Heart right ventricle (tissue), 16 donors: ENCODE data around the gene C19orf47. TPM values are rescaled to one million over a fixed set of nuclear protein-coding genes. Genes with fewer than 3 reads are reported as not detected.

Experiments used
- ATAC-seq, 8 donors: fragments of 200-7000 bp; cut with Tn5 transposase; one replicate each; pipeline ENCODE4 v1.9.1; 2020; ENCODE audit warnings: mild to moderate bottlenecking in 8 of 8, moderate library complexity in 8 of 8, moderate number of reproducible peaks in 1 of 8
- DNase-seq, 2 donors: peaks; one replicate each; pipeline ENCODE4 v3.0.0-alpha.2; 2020
- H3K27ac ChIP-seq, 10 donors: fragments of 200-600 bp; sonication (generic) in 2 of 10; one replicate each; pipeline versions ENCODE4 v1.5.0 to v1.8.0; 2020 to 2022; ENCODE audit warnings: mild to moderate bottlenecking in 3 of 10
- H3K27me3 ChIP-seq, 7 donors: fragments of 200-600 bp; one replicate each; pipeline ENCODE4 v1.8.0; 2021 to 2022; ENCODE audit warnings: mild to moderate bottlenecking in 2 of 7
- H3K36me3 ChIP-seq, 9 donors: fragments of 200-600 bp; sonication (generic) in 1 of 9; one replicate each; pipeline versions ENCODE4 v1.5.0 to v1.8.0; 2020 to 2022; ENCODE audit warnings: mild to moderate bottlenecking in 2 of 9
- H3K4me1 ChIP-seq, 9 donors: fragments of 200-600 bp; sonication (generic) in 1 of 9; one replicate each; pipeline versions ENCODE4 v1.5.0 to v1.8.0; 2020 to 2022; ENCODE audit warnings: mild to moderate bottlenecking in 4 of 9
- H3K4me3 ChIP-seq, 10 donors: fragments of 200-600 bp; sonication (generic) in 2 of 10; one replicate each; pipeline versions ENCODE4 v1.5.0 to v1.8.0; 2020 to 2022; ENCODE audit warnings: mild to moderate bottlenecking in 7 of 10, moderate library complexity in 2 of 10
- H3K9me3 ChIP-seq, 11 donors: fragments of 200-600 bp in 10 of 11; sonication (generic) in 2 of 11; one replicate each; pipeline versions ENCODE4 v1.5.0 to v1.8.0; 2013 to 2022; ENCODE audit warnings: mild to moderate bottlenecking in 2 of 11, control low read depth in 1 of 11, moderate library complexity in 1 of 11
- WGBS, 2 donors: extraction: QIAGEN DNeasy Blood & Tissue Kit; methylation state at CpG; one replicate each; pipeline ENCODE4 v1.1.7; 2013; ENCODE audit warnings: inconsistent platforms in 1 of 2; 5-methylcytosine and 5-hydroxymethylcytosine counted together
- intact Hi-C, 10 donors: fragments of 100-400 bp; cut with DNase I; formaldehyde crosslinking; loops; one replicate each; pipeline versions ENCODE4 v1.11.1 to v1.14.2; 2022
- polyA plus RNA-seq, 2 donors: library from polyadenylated mRNA; stranded (reverse); fragments of 200-250 nt; gene quantifications; one replicate each; pipeline ENCODE4 v1.2.3, GENCODE V29; 2013
- total RNA-seq, 10 donors: library from RNA; stranded (reverse); fragmentation: NEBNext Ultra II Directional in 3 of 10; extraction: Animal tissue kit (Norgen Biotek cat#: 25700) in 3 of 10; gene quantifications; one replicate each; pipeline versions ENCODE4 v1.2.1 to v1.2.4, GENCODE V29; 2021 to 2023
- TF ChIP-seq, protein P1 (sequence below), 9 donors: fragments of 200-600 bp; sonication (generic) in 2 of 9; IDR thresholded peaks; one replicate each; pipeline versions ENCODE4 v1.5.0 to v1.8.0; 2021 to 2022; ENCODE audit warnings: antibody characterized with exemption in 9 of 9, mild to moderate bottlenecking in 5 of 9, moderate library complexity in 1 of 9
- donor health status: Arrhythmogenic right ventricular cardiomyopathy.
- donor health status: ischemic (EF 13 %, LVEDD 7.1; RV severe dilation, severe dysfunction).
- donor health status: healthy with polysubstance abuse.
- donor health status: DM: no; HTN: yes; CAD: no.
- donor health status: DM: no; HTN: no; CAD: no.
- donor health status: ischemic (EF 25% LVEDD 6.9; RV normal size, moderate dysfunction).
- donor health status: ischemic (EF 25% LVEDD 5.7; RV mildly dilated, moderate dysfunction).
- donor health status: healthy.
- donor health status: DM: yes; HTN: yes; CAD: no.
- donor health status: Ischemic cardiomyopathy.
- donor health status: ischemic (EF 35%, LVEDD 5.7; RV mildly dilated, moderate dysfunction).
- donor health status: nonischemic (EF 11% LVEDD 7.7; RV severe dilation, severe dysfunction).
- donor health status: DM: yes; HTN: yes; CAD: no.
- donor health status: PGD.
- donor health status: ischemic (EF 29% LVEDD 5.4; RV normal size, mild dysfunction).
- donor health status: nonischemic (EF 23%, LVEDD 6.1; RV moderate dilation, normal function).

C19orf47 gene
- total and polyA plus RNA-seq, 12 donors, result 138 to 347 (median 150) TPM

- Histone ChIP-seq H3K9me3 (no peaks in the 10 kb centered on the region), H3K36me3 (no peaks in the 10 kb centered on the region), H3K27me3 (no peaks in the 10 kb centered on the region), H3K4me1 (peaks cover 0 to 6% (median 0%) of the 10 kb centered on the region in 9 donors), H3K27ac (no peak overlapping the region), H3K4me3 (no peak overlapping the region)
- intact Hi-C loops, result no loop called here
- DNase-seq (no peak), ATAC-seq (no peak)
- TF ChIP-seq, protein P1, sequence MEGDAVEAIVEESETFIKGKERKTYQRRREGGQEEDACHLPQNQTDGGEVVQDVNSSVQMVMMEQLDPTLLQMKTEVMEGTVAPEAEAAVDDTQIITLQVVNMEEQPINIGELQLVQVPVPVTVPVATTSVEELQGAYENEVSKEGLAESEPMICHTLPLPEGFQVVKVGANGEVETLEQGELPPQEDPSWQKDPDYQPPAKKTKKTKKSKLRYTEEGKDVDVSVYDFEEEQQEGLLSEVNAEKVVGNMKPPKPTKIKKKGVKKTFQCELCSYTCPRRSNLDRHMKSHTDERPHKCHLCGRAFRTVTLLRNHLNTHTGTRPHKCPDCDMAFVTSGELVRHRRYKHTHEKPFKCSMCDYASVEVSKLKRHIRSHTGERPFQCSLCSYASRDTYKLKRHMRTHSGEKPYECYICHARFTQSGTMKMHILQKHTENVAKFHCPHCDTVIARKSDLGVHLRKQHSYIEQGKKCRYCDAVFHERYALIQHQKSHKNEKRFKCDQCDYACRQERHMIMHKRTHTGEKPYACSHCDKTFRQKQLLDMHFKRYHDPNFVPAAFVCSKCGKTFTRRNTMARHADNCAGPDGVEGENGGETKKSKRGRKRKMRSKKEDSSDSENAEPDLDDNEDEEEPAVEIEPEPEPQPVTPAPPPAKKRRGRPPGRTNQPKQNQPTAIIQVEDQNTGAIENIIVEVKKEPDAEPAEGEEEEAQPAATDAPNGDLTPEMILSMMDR (IDR thresholded peaks at IDR 0.05), result no peak
- 68 to 79% methylated on average over 8 of the region's 8 CpGs for WGBS, 2 donors
Measured at GRCh38 chr19:40392123-40392522, 43.9 kb upstream of the C19orf47 start.

DNA sequence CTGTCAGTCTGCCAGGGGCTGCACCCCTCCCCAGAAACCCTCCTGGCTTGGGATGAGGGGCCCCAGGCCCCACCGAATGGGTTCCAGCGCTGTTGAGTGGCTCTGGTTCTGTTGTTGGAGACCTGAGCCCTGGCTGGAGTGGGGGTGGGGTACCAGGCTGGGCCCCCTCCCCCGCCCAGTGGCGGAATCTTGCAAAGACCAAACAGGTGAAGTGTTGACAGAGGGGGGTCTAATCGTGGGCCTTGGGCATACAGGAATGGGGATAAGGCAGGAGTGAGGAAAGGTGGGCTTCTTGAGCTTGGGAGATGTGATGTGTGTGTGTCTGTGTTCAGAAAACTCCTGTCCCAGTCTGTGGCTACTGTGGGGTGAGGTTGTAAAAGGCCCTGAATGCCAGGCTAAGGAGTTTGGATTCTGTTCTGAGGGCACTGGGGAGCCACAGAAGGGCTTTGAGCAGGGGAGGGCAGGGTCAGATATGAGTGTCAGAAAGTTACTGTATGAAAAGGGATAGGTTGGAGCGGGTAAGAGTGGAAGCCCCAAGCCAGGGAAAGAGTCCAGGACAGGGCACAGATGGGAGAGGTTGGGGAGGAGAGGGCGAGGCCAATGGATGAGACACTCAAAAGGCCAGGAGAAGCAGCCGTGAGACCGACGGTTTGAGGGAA, 42.0 kb upstream of the C19orf47 start, which contains the start of gene HIPK4:
Gene HIPK4 (minus strand): TSS at position 98 of the 659 bp plus-strand sequence. CDS start 279 bp downstream, outside the sequence.
- DNase-seq (no peak), ATAC-seq (no peak)
- 80 to 86% methylated on average over 10 of the region's 10 CpGs for WGBS, 2 donors
- Histone ChIP-seq H3K27me3 (no peaks in the 10 kb centered on the region), H3K4me1 (peaks cover 0 to 6% (median 0%) of the 10 kb centered on the region in 9 donors), H3K9me3 (no peaks in the 10 kb centered on the region), H3K4me3 (no peak within 1 kb of the TSS), H3K36me3 (no peaks in the 10 kb centered on the region), H3K27ac (no peak within 1 kb of the TSS)
- intact Hi-C loops, result no loop called here
- TF ChIP-seq, protein P1 (IDR thresholded peaks at IDR 0.05), result no peak

GRCh38 chr19:40389404-40390083, 41.3 kb upstream of the C19orf47 start:
- peaks cover 0 to 6% (median 0%) of the 10 kb centered on the region in 9 donors for H3K4me1 ChIP-seq
- WGBS, 2 donors, result 95 to 96% methylated on average over 33 of the region's 33 CpGs
- intact Hi-C loops, result no loop called here
- DNase-seq, result no peak
- H3K36me3 ChIP-seq, result no peaks in the 10 kb centered on the region
- no peak overlapping the region for H3K27ac ChIP-seq
- H3K4me3 ChIP-seq, result no peak overlapping the region
- TF ChIP-seq, protein P1 (IDR thresholded peaks at IDR 0.05), result no peak
- no peaks in the 10 kb centered on the region for H3K27me3 ChIP-seq
- ATAC-seq, result no peak
- no peaks in the 10 kb centered on the region for H3K9me3 ChIP-seq

- no peaks in the 10 kb centered on the region for H3K36me3 ChIP-seq
- H3K27ac ChIP-seq, result no peak overlapping the region
- intact Hi-C loops, result no loop called here
- H3K4me3 ChIP-seq, result no peak overlapping the region
- TF ChIP-seq, protein P1 (IDR thresholded peaks at IDR 0.05), result no peak
- WGBS, 2 donors, result 76% methylated on average over 3 of the region's 3 CpGs
- no peak for ATAC-seq
- peaks cover 0 to 6% (median 0%) of the 10 kb centered on the region in 9 donors for H3K4me1 ChIP-seq
- no peak for DNase-seq
- H3K27me3 ChIP-seq, result no peaks in the 10 kb centered on the region
- H3K9me3 ChIP-seq, result no peaks in the 10 kb centered on the region
Measured at GRCh38 chr19:40388481-40388880, 40.3 kb upstream of the C19orf47 start.
